H9 (cell line): Measurements from ENCODE around the gene CNRIP1. TPM values are rescaled to one million over a fixed set of nuclear protein-coding genes. Genes with fewer than 3 reads are reported as not detected.

Experiments used
- DNase-seq: peaks from one replicate; pipeline ENCODE4 v3.0.0-alpha.2; 2017
- H2AFZ ChIP-seq: one replicate; pipeline ENCODE4 v1.6.1; 2013; ENCODE audit warnings: mild to moderate bottlenecking, low read length, control low read depth, moderate library complexity
- H2AK5ac ChIP-seq: 2 replicates; pipeline ENCODE4 v1.6.1; 2013; ENCODE audit warnings: low read length, control low read depth, mixed read lengths; ENCODE audit not compliant: insufficient read length
- H2BK120ac ChIP-seq: one replicate; pipeline ENCODE4 v1.6.1; 2013; ENCODE audit warnings: low read depth, mild to moderate bottlenecking, low read length, control low read depth, inconsistent platforms; ENCODE audit not compliant: poor library complexity, severe bottlenecking
- H2BK12ac ChIP-seq: 2 replicates; pipeline ENCODE4 v1.6.1; 2013; ENCODE audit warnings: low read length, control low read depth, mixed read lengths, low read depth; ENCODE audit not compliant: insufficient read length
- H2BK15ac ChIP-seq: 2 replicates; pipeline ENCODE4 v1.6.1; 2013; ENCODE audit warnings: low read depth, low read length, control low read depth
- H2BK20ac ChIP-seq: one replicate; pipeline ENCODE4 v1.6.1; 2013; ENCODE audit warnings: low read depth, mild to moderate bottlenecking, low read length, control low read depth, inconsistent platforms; ENCODE audit not compliant: poor library complexity, severe bottlenecking
- H2BK5ac ChIP-seq: 2 replicates; pipeline ENCODE4 v1.6.1; 2013; ENCODE audit warnings: low read length, control low read depth, mixed read lengths; ENCODE audit not compliant: insufficient read length
- H3K14ac ChIP-seq: 2 replicates; pipeline ENCODE4 v1.6.1; 2013; ENCODE audit warnings: low read length, control low read depth; ENCODE audit not compliant: insufficient read depth
- H3K18ac ChIP-seq: 2 replicates; pipeline ENCODE4 v1.6.1; 2013; ENCODE audit warnings: low read depth, mild to moderate bottlenecking, mixed read lengths, low read length, control low read depth; ENCODE audit not compliant: insufficient read length
- H3K23ac ChIP-seq: 2 replicates; pipeline ENCODE4 v1.6.1; 2013; ENCODE audit warnings: low read length, control low read depth, mixed read lengths, low read depth; ENCODE audit not compliant: insufficient read length
- H3K23me2 ChIP-seq: 2 replicates; pipeline ENCODE4 v1.6.1; 2013; ENCODE audit warnings: low read depth, mild to moderate bottlenecking, mixed read lengths, low read length, control low read depth; ENCODE audit not compliant: insufficient read length, poor library complexity, severe bottlenecking
- H3K27ac ChIP-seq: 2 replicates; pipeline ENCODE4 v1.5.1; 2013; ENCODE audit warnings: low read length, control low read depth, mixed read lengths, low read depth; ENCODE audit not compliant: insufficient read length
- H3K27me3 ChIP-seq: 2 replicates; pipeline ENCODE4 v1.6.1; 2013; ENCODE audit warnings: low read length, control low read depth, inconsistent platforms; ENCODE audit not compliant: insufficient read depth
- H3K4ac ChIP-seq: 2 replicates; pipeline ENCODE4 v1.6.1; 2013; ENCODE audit warnings: low read depth, mild to moderate bottlenecking, control low read depth, inconsistent platforms, low read length, moderate library complexity
- H3K4me1 ChIP-seq: 2 replicates; pipeline ENCODE4 v1.6.1; 2013; ENCODE audit warnings: low read length, control low read depth, inconsistent platforms; ENCODE audit not compliant: insufficient read depth
- H3K4me2 ChIP-seq: 2 replicates; pipeline ENCODE4 v1.6.1; 2013; ENCODE audit warnings: low read length, control low read depth, mixed read lengths; ENCODE audit not compliant: insufficient read length, insufficient read depth
- H3K56ac ChIP-seq: 2 replicates; pipeline ENCODE4 v1.6.1; 2013; ENCODE audit warnings: low read depth, mild to moderate bottlenecking, mixed read lengths, low read length, control low read depth; ENCODE audit not compliant: insufficient read length
- H3K79me1 ChIP-seq: 2 replicates; pipeline ENCODE4 v1.6.1; 2013; ENCODE audit warnings: low read depth, mild to moderate bottlenecking, moderate library complexity, low read length, control low read depth, inconsistent platforms; ENCODE audit not compliant: insufficient read depth, poor library complexity, severe bottlenecking
- H3K79me2 ChIP-seq: 2 replicates; pipeline ENCODE4 v1.6.1; 2013; ENCODE audit warnings: low read length, control low read depth, inconsistent platforms; ENCODE audit not compliant: insufficient read depth
- H3K9ac ChIP-seq: 2 replicates; pipeline ENCODE4 v1.6.1; 2013; ENCODE audit warnings: low read length, control low read depth, mixed read lengths; ENCODE audit not compliant: insufficient read length; ENCODE audit errors: extremely low read depth
- H3K9me3 ChIP-seq: one replicate; pipeline ENCODE4 v1.6.1; 2013; ENCODE audit warnings: low read depth, low read length, inconsistent platforms; ENCODE audit not compliant: control insufficient read depth
- H3T11ph ChIP-seq: one replicate; pipeline ENCODE4 v1.6.1; 2013; ENCODE audit warnings: mild to moderate bottlenecking, low read length, control low read depth, inconsistent platforms
- H4K20me1 ChIP-seq: one replicate; pipeline ENCODE4 v1.6.1; 2013; ENCODE audit not compliant: control insufficient read depth, insufficient read length, insufficient read depth
- H4K5ac ChIP-seq: 2 replicates; pipeline ENCODE4 v1.6.1; 2013; ENCODE audit warnings: low read depth, mild to moderate bottlenecking, mixed read lengths, low read length, control low read depth; ENCODE audit not compliant: insufficient read length
- H4K8ac ChIP-seq: replicated peaks from 2 replicates; pipeline ENCODE4 v1.6.1; 2013; ENCODE audit warnings: low read length, control low read depth, mixed read lengths, low read depth; ENCODE audit not compliant: insufficient read length
- H4K91ac ChIP-seq: 2 replicates; pipeline ENCODE4 v1.6.1; 2013; ENCODE audit warnings: low read depth, mild to moderate bottlenecking, moderate library complexity, mixed read lengths, low read length, control low read depth; ENCODE audit not compliant: insufficient read length
- H3K27ac Mint-ChIP-seq, 3 experiments: 2 replicates in 2 of 3; 3 replicates in 1 of 3; pipeline ENCODE4 v1.8.0; 2020 to 2021; ENCODE audit warnings: mixed read lengths in 3 of 3, mild to moderate bottlenecking in 1 of 3, moderate library complexity in 1 of 3
- H3K27me3 Mint-ChIP-seq: 2 replicates; pipeline ENCODE4 v1.8.0; 2021; ENCODE audit warnings: low read depth, mild to moderate bottlenecking, moderate library complexity, mixed read lengths
- H3K36me3 Mint-ChIP-seq, 3 experiments: 2 replicates in 2 of 3; 3 replicates in 1 of 3; pipeline ENCODE4 v1.8.0; 2020 to 2021; ENCODE audit warnings: low read depth in 3 of 3, mixed read lengths in 3 of 3; ENCODE audit not compliant: insufficient read depth in 1 of 3
- H3K4me1 Mint-ChIP-seq, 2 experiments: 2 replicates each; pipeline ENCODE4 v1.8.0; 2020; ENCODE audit warnings: mixed read lengths in 2 of 2
- H3K4me3 Mint-ChIP-seq, 2 experiments: 2 replicates in 1 of 2; 3 replicates in 1 of 2; pipeline ENCODE4 v1.8.0; 2020 to 2021; ENCODE audit warnings: mild to moderate bottlenecking in 2 of 2, mixed read lengths in 2 of 2, moderate library complexity in 1 of 2
- H3K9me3 Mint-ChIP-seq, 2 experiments: 2 replicates in 1 of 2; 3 replicates in 1 of 2; pipeline ENCODE4 v1.8.0; 2020; ENCODE audit warnings: mild to moderate bottlenecking in 2 of 2, mixed read lengths in 2 of 2, moderate library complexity in 1 of 2
- CTCF ChIP-seq: fragments of 200-600 bp; sonication (generic); conservative IDR thresholded peaks from 3 replicates; pipeline ENCODE4 v1.8.0; 2021; ENCODE audit warnings: antibody characterized with exemption, mild to moderate bottlenecking
- WGBS: extraction: QIAGEN DNeasy Blood & Tissue Kit; methylation state at CpG from one replicate; pipeline ENCODE4 v1.1.7; 2013; ENCODE audit warnings: missing lambda C conversion rate, low lambda C conversion rate, mixed read lengths; ENCODE audit not compliant: insufficient read length; ENCODE audit errors: extremely low coverage; 5-methylcytosine and 5-hydroxymethylcytosine counted together
- total RNA-seq: library from RNA; stranded (reverse); gene quantifications from 2 replicates; pipeline ENCODE4 v1.2.1, GENCODE V29; 2021

The CNRIP1 gene
- total RNA-seq, 1 experiment from 2014 or later: 0.70 TPM

DNA sequence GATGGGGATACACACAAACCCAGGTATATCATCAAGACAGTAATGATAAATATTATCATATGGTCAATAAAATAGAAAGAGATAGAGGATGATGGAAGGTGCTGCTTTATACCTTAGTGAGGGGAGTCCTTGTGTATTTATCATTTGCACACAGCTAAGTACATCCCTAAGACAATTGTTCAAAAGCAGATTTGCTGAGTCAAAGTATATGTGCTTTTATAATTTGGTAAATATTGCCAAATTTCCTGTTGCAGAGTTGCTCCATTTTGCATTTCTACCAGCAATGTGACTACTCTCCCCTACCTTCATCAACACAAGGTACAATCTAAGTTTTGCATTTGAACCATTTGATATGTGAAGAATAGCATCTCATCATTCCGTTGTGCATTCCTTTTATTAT lies 22.7 kb upstream of the CNRIP1 start:
- no peak overlapping the region for H4K5ac ChIP-seq
- H3K9me3 Mint-ChIP-seq: no peaks in the 10 kb centered on the region
- no peak overlapping the region for H3K56ac ChIP-seq
- H3K27ac Mint-ChIP-seq: no peak overlapping the region
- no peak overlapping the region for H2BK20ac ChIP-seq
- H3K4ac ChIP-seq: no peak overlapping the region
- H3K4me3 Mint-ChIP-seq: no peak overlapping the region
- no peak overlapping the region for H2BK15ac ChIP-seq
- WGBS: no CpG with 5 or more reads among the region's 1 CpG
- H2BK120ac ChIP-seq: no peak overlapping the region
- no peak overlapping the region for H2AFZ ChIP-seq
- no peak overlapping the region for H3K23ac ChIP-seq
- no peaks in the 10 kb centered on the region for H3K36me3 Mint-ChIP-seq
- H2BK5ac ChIP-seq: no peak overlapping the region
- no peak overlapping the region for H3T11ph ChIP-seq
- peaks cover 3 to 8% of the 10 kb centered on the region in 2 experiments; a peak in 2 of 4 replicates for H3K4me1 Mint-ChIP-seq
- H3K79me2 ChIP-seq: no peaks in the 10 kb centered on the region
- H3K14ac ChIP-seq: no peak overlapping the region
- H3K27ac ChIP-seq: no peak overlapping the region
- no peak overlapping the region for H2BK12ac ChIP-seq
- no peak overlapping the region for H2AK5ac ChIP-seq
- H4K8ac ChIP-seq: no peak overlapping the region
- H3K27me3 Mint-ChIP-seq: peaks cover 9% of the 10 kb centered on the region
- no peak overlapping the region for H3K4me2 ChIP-seq
- no peak for TF ChIP-seq CTCF
- H3K4me1 ChIP-seq: no peaks in the 10 kb centered on the region
- H3K18ac ChIP-seq: no peak overlapping the region
- H3K79me1 ChIP-seq: no peaks in the 10 kb centered on the region
- H3K9ac ChIP-seq: no peak overlapping the region
- H3K27me3 ChIP-seq: no peaks in the 10 kb centered on the region
- H3K23me2 ChIP-seq: no peaks in the 10 kb centered on the region
- DNase-seq: no peak
- no peak overlapping the region for H4K91ac ChIP-seq
- no peaks in the 10 kb centered on the region for H4K20me1 ChIP-seq
- H3K9me3 ChIP-seq: no peaks in the 10 kb centered on the region
